Naive B cell (primary cell): ENCODE results near the gene REEP1. TPM values are rescaled to one million over a fixed set of nuclear protein-coding genes. Genes with fewer than 3 reads are reported as not detected.
"Not testable (repeated sequence)": the region's sequence is repeated elsewhere in the genome, so short reads cannot be mapped to it uniquely, and the experiment has no call there.

Experiments
- ATAC-seq, 2 donors: fragments of 150-1000 bp; cut with Tn5 transposase; 2 replicates each; pipeline ENCODE4 v1.10.0; 2021; ENCODE audit warnings: low read depth in 2 of 2, mild to moderate bottlenecking in 2 of 2, moderate library complexity in 2 of 2
- DNase-seq: peaks from one replicate; pipeline ENCODE4 v3.0.0; 2022
- H3K27ac Mint-ChIP-seq, 6 donors: one replicate each; pipeline ENCODE4 v1.8.0; 2020 to 2022; ENCODE audit warnings: mild to moderate bottlenecking in 6 of 6, mixed read lengths in 6 of 6, moderate library complexity in 5 of 6, inconsistent platforms in 2 of 6
- H3K27me3 Mint-ChIP-seq, 3 donors: one replicate each; pipeline ENCODE4 v1.8.0; 2021 to 2022; ENCODE audit warnings: mixed read lengths in 3 of 3, mild to moderate bottlenecking in 1 of 3
- H3K36me3 Mint-ChIP-seq, 2 donors: one replicate each; pipeline ENCODE4 v1.8.0; 2020 to 2022; ENCODE audit warnings: mixed read lengths in 2 of 2, inconsistent platforms in 1 of 2, mild to moderate bottlenecking in 1 of 2
- H3K4me1 Mint-ChIP-seq, 3 donors: one replicate each; pipeline ENCODE4 v1.8.0; 2020 to 2022; ENCODE audit warnings: mixed read lengths in 3 of 3, inconsistent platforms in 1 of 3, mild to moderate bottlenecking in 1 of 3, moderate library complexity in 1 of 3
- H3K4me3 Mint-ChIP-seq, 8 donors: one replicate each; pipeline ENCODE4 v1.8.0; 2020 to 2022; ENCODE audit warnings: mild to moderate bottlenecking in 8 of 8, mixed read lengths in 8 of 8, moderate library complexity in 8 of 8, inconsistent platforms in 2 of 8
- H3K9me3 Mint-ChIP-seq, 7 donors: one replicate each; pipeline ENCODE4 v1.8.0; 2020 to 2022; ENCODE audit warnings: mixed read lengths in 7 of 7, mild to moderate bottlenecking in 5 of 7, inconsistent platforms in 2 of 7, moderate library complexity in 1 of 7
- polyA plus RNA-seq, 6 donors: library from polyadenylated mRNA; unstranded; fragments of 300-500 nt; fragmentation: Illumina TruSeq; gene quantifications; one replicate each; pipeline ENCODE4 v1.2.3, GENCODE V29; 2021; ENCODE audit warnings: low read depth in 6 of 6

REEP1 gene
- polyA plus RNA-seq, 6 donors from 2014 or later, result 0.11 TPM; not detected in 5

DNA sequence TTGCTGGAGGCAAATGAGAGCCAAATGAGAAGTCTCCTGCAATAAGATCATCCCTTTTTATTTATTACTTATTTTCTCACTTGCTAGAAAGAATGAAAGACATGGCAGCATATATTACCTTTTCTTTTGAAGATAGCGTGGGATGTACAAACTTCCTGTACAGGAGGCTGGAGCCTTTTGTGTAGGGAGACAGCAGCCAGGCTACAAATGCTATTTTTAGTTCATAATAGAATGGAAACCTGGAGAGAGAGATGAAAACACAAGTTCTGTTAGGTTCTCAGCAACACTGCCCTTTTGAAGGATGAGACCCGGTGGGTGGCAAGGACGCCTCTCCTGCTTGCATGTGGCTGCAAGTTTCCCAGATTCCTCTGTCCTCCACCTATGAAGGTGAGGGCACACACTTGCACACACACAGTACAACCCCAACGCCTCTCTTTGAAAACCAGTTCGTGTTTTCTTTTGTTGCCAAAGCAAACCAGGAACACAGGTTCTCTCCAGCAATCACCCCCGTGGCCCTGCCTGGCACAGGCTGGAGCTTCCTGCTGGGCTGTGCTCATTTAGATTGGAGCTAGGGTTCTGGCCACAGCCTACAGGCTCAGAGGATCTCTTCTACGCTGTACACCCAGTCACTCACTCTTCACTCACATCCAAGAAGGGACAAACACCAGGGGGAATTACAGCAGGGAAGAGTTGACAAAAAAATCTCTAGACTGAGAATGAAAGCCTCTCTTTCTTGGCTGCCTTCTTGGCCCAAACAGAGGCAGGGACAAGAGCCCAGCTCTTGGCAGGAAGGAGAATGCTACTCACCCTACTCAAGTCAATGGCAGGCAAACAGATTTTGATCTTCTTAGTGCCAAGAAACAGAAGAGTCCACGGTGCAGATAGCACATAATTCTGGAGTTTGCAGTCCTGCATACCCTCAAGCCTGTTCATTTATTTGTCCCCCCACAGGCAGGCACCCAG lies 82.6 kb downstream of the REEP1 start:
- Mint-ChIP-seq H3K4me3 (no peak overlapping the region), H3K27ac (no peak overlapping the region), H3K36me3 (peaks cover 0 to 3% of the 10 kb centered on the region in 2 donors), H3K4me1 (no peaks in the 10 kb centered on the region), H3K27me3 (peaks cover 12 to 55% (median 18%) of the 10 kb centered on the region in 3 donors), H3K9me3 (peaks cover 0 to 2% (median 0%) of the 10 kb centered on the region in 7 donors)
- ATAC-seq, result no peak
- no peak for DNase-seq

DNA sequence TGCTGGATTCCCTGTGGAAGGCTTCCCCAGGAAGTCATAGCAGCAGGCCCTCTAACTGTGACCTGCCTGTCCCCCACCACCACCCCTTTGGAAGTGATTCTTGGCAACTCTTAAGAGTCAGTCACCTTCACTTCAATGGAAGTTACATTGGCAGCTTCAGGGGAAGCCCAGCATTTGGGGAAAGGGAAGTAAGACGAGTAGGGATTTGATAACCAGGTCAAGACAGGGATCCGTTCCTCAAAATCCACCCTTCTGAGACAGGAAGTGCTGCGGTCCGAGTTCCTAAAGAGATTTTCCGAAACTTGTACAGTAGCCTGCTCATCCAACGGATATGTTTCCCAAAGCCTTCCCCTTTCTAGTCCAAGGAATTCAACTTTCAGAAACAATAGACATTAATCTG lies 84.0 kb downstream of the REEP1 start:
- Mint-ChIP-seq H3K4me3 (no peak overlapping the region), H3K4me1 (no peaks in the 10 kb centered on the region), H3K27me3 (peaks cover 8 to 50% (median 18%) of the 10 kb centered on the region in 3 donors), H3K36me3 (no peaks in the 10 kb centered on the region), H3K9me3 (peaks cover 0 to 2% (median 0%) of the 10 kb centered on the region in 7 donors), H3K27ac (no peak overlapping the region)
- ATAC-seq (no peak), DNase-seq (no peak)

DNA sequence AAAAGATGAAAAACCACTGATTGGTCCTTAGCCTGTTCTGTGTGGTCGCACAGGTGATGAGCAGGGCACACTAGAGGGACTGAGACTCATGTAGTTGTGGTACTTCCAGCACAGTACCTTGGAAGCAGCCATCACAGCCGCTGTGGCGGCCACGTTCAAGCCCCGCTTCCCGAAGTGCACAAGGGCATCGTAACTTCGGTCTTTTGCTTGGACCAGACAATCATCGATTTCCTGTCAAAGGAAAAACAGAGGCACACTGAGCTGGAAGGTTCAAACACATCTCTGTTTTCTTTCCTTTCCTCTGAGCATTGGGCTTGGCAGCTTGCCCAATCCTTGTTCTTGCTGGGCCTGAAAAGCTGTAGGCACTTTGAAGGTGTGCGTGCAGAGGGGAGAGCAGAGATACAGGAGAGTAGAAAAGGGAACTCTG lies 85.6 kb downstream of the REEP1 start:
- no peak for ATAC-seq

DNA sequence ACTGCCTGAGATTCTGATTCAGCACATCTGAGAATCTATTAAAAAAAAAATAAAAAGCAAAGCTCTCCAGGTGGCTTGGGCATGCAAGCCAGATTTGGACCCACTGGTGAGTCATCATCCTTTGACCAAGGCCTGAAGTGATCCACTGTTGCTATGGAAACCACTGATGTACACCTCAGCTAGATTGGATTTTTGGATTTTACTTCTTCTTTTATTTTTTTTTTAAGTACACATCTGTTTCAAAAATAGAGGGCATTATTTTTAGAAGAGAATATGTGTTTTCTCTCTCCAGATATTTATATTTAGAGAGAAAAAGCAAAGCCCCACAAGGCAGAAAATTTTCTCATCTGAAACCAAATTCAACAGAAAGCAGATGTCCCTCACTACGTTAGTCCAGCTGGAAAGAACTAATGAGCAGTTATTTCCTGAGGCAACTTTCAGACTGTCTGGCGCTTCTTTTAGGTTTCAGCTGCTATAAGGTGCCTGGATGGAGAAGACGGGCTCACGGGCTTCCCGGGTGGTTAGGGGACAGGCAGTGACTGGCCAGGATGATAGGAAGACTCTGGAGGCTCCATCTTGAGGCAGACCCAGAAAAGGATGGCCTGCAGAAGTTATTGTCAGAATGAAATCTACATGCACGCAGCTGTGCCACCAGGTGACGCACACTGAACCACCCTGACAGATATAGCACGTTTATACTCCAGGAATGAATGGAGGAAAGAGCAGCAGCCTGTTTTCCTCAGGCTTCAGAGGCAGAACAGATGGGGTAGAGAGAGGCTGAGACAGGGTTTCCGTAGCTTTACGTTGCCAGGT lies 87.6 kb downstream of the REEP1 start:
- ATAC-seq (peak in 1 of 2 donors; percentile 34), DNase-seq (no peak)
- Mint-ChIP-seq H3K27me3 (peaks cover 8 to 30% (median 8%) of the 10 kb centered on the region in 3 donors), H3K9me3 (no peaks in the 10 kb centered on the region), H3K27ac (peak overlapping the region in 1 of 6 donors; percentile 26), H3K4me1 (peaks cover 0 to 7% (median under 1%) of the 10 kb centered on the region in 3 donors), H3K4me3 (no peak overlapping the region), H3K36me3 (no peaks in the 10 kb centered on the region)

More for the DNA sequence above, 85.6 kb downstream of the REEP1 start:
- DNase-seq, result no peak
- no peak overlapping the region for H3K4me3 Mint-ChIP-seq
- H3K4me1 Mint-ChIP-seq, result no peaks in the 10 kb centered on the region
- no peaks in the 10 kb centered on the region for H3K36me3 Mint-ChIP-seq
- peaks cover 8 to 41% (median 15%) of the 10 kb centered on the region in 3 donors for H3K27me3 Mint-ChIP-seq
- peaks cover 0 to 1% (median 0%) of the 10 kb centered on the region in 7 donors for H3K9me3 Mint-ChIP-seq
- peak overlapping the region in 3 of 6 donors; percentile 53 to 73 (median 62) for H3K27ac Mint-ChIP-seq

DNA sequence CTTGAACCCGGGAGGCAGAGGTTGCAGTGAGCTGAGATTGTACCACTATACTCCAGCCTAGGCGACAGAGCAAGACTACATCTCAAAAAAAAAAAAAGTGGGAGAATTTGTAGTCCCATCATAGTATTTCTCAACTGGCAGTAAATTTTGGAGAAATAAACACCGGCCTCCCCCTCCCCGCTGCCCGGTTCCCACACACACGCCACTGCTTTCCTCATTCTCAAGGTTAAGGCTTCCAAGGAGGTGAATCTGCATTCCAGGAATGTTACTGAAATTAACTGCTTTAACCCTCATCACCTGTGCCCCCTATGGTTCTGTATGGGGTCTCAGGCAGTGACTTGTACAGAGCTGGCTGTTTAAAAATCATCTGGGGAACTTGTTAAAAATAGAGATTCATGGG lies 88.2 kb downstream of the REEP1 start:
- peaks cover 5 to 14% (median 7%) of the 10 kb centered on the region in 3 donors for H3K4me1 Mint-ChIP-seq
- peaks cover 0 to 2% (median 0%) of the 10 kb centered on the region in 7 donors for H3K9me3 Mint-ChIP-seq
- DNase-seq (no peak), ATAC-seq (no peak)
- peaks cover 8 to 25% (median 8%) of the 10 kb centered on the region in 3 donors for H3K27me3 Mint-ChIP-seq
- no peaks in the 10 kb centered on the region for H3K36me3 Mint-ChIP-seq
- H3K27ac Mint-ChIP-seq, result peak overlapping the region in 1 of 6 donors; percentile 95
- H3K4me3 Mint-ChIP-seq, result no peak overlapping the region

DNA sequence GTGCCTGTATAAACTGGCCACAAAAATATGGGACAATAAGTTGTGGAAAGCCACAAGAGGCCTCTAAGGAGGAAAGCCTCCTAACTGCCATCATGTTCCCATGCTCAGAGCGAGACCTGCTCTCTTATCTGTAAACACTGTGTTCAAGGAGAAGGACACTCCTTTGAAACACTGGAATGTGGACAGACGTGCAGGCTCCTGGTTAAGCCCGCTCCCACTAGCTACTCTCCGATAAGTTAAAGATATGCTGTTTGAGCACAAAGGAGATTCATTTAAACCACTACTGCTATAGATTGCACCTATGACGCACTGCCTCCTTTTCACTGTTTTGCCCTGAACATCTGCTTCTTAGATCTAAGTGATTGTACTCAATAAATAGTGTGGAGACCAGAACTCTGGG lies 92.2 kb downstream of the REEP1 start:
- not testable (repeated sequence) for DNase-seq, H3K36me3 Mint-ChIP-seq, H3K9me3 Mint-ChIP-seq, H3K27me3 Mint-ChIP-seq, ATAC-seq
- Mint-ChIP-seq H3K4me3 (peak overlapping the region in 1 of 8 donors; percentile 81), H3K4me1 (peaks cover 35 to 52% (median 44%) of the 10 kb centered on the region in 3 donors), H3K27ac (peak overlapping the region in 1 of 6 donors; percentile 94)

DNA sequence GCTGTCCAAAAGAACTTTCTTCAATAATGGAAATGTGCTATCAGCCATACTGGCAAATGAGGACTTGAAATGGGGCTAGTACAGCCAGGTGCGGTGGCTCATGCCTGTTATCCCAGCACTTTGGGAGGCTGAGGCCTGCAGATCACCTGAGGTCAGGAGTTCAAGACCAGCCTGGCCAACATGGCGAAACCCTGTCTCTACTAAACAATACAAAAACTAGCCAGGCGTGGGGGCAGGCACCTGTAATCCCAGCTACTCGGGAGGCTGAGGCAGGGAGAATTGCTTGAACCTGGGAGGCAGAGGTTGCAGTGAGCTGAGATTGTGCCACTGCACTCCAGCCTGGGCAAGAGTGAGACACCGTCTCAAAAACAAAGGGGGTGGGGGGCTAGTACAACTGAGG lies 92.6 kb downstream of the REEP1 start:
- H3K27ac Mint-ChIP-seq, result peak overlapping the region in 1 of 6 donors; percentile 47
- peak overlapping the region in 1 of 8 donors; percentile 67 for H3K4me3 Mint-ChIP-seq
- DNase-seq, H3K9me3 Mint-ChIP-seq, H3K36me3 Mint-ChIP-seq, ATAC-seq, H3K27me3 Mint-ChIP-seq: not testable (repeated sequence)
- peaks cover 39 to 56% (median 49%) of the 10 kb centered on the region in 3 donors for H3K4me1 Mint-ChIP-seq

DNA sequence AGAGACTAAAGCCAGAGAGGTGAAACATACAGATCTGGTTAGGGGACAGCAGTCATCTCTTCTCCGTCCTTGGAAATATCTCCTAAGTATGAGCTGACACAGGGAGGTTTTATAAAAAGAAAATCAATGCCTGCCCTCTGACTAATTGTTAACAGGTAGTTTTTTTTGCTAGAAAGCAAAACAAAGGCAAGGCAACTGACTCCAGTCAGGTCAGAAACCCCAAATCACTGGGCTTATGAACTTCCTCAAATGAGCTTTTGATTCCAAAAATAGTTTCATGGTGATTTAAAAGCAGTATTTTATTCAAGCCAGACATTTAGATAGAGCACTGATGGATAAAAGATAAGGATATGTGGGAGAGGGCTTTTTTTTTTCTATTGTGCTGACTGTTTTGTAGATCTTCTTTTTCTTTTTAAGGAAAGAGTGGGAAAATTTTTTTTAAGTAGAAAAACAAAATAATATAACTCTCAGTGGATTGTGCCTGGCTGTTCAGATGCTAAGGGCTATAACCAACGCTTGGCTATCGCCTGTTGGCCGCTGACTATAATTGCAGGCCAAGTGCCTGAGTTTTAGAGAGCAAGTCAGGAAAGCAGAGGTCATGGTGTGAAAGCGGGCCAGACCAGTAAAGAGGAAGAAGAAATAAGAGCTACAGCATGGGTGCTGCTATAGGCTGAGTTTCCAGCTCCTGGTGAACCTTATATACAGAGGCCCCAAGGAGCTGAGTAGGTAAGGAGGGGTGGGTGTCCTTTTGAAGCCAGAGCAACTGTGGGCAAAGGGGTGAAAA lies 93.3 kb downstream of the REEP1 start:
- Mint-ChIP-seq H3K27ac (peak overlapping the region in 4 of 6 donors; percentile 0 to 57 (median 28)), H3K4me1 (peaks cover 40 to 63% (median 55%) of the 10 kb centered on the region in 3 donors), H3K9me3 (peaks cover 0 to 2% (median 0%) of the 10 kb centered on the region in 7 donors), H3K4me3 (peak overlapping the region in 5 of 8 donors; percentile 12 to 67 (median 38)), H3K27me3 (no peaks in the 10 kb centered on the region), H3K36me3 (no peaks in the 10 kb centered on the region)
- DNase-seq (peak; percentile 57), ATAC-seq (peak; percentile 82 to 83)

DNA sequence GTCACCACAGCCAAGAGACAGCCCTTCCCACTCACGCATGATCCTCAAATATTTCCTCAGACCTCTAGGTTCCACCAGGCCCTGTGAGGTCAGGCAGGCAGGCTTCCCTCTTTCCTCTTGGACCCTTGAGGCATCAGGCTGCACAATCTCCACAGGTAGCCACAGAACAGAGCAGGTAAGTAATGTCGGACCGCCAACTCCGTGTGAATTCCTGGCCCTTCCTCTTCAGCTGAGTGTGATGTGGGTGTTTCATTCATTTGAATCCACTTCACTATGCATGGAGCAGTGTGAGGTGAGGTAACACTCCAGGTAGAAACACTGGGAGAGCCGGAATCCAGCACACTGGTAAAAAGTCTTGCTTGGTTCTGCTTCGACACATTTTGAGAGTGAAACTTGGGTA lies 94.2 kb downstream of the REEP1 start:
- Mint-ChIP-seq H3K4me1 (peaks cover 44 to 71% (median 63%) of the 10 kb centered on the region in 3 donors), H3K36me3 (no peaks in the 10 kb centered on the region), H3K27ac (peak overlapping the region in 3 of 6 donors; percentile 57 to 90 (median 65)), H3K9me3 (peaks cover 0 to 2% (median 0%) of the 10 kb centered on the region in 7 donors), H3K27me3 (peaks cover 0 to 5% (median 0%) of the 10 kb centered on the region in 3 donors), H3K4me3 (peak overlapping the region in 2 of 8 donors; percentile 1 to 67)
- ATAC-seq, result no peak
- no peak for DNase-seq

DNA sequence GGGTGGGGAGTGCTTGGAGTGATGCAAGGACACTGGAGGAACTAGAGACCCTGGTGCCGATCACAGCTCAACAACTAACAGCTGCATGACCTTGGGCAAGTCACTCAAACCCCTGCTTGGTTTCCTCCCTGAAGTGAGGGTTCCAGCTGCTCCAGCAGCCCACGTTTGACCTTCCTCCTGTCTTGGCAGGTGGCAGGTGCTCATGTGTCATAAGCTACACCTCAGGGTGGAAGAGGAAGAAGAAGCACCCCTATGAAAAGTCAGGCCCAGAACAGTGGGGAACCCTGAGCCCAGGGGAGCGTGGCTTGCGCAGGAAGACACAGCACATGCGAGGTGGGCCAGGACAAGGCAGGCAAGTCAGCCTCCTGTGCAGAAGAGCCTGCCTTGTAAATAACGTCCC lies 95.8 kb downstream of the REEP1 start:
- Mint-ChIP-seq H3K9me3 (peaks cover 0 to 2% (median 0%) of the 10 kb centered on the region in 7 donors), H3K27me3 (peaks cover 0 to 5% (median 0%) of the 10 kb centered on the region in 3 donors), H3K4me3 (peak overlapping the region in 2 of 8 donors; percentile 27 to 35), H3K36me3 (no peaks in the 10 kb centered on the region), H3K27ac (peak overlapping the region in 3 of 6 donors; percentile 36 to 87 (median 75)), H3K4me1 (peaks cover 52 to 79% (median 70%) of the 10 kb centered on the region in 3 donors)
- ATAC-seq (no peak), DNase-seq (peak; percentile 15)

DNA sequence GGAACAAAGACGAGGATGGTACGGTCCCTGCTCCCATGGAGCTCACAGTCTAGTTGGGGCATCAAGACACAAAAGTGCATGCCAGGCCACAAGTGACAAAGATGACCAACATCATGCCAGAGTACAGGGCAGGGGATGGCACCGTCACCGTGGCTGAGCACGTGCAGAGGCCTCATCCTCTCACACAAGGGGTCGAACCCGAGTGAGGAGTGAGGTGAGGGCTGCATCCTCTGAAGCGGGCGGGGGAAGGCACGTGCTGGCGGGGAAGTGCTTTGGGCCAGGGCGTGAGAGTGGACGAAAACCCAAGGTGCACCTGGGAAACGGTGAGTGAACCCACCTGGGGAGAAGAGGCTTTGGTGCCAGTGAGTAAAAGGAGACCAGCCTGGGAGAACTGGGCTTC lies 97.2 kb downstream of the REEP1 start:
- Mint-ChIP-seq H3K27ac (peak overlapping the region in 5 of 6 donors; percentile 1 to 81 (median 16)), H3K36me3 (no peaks in the 10 kb centered on the region), H3K4me3 (no peak overlapping the region), H3K9me3 (peaks cover 0 to 4% (median 0%) of the 10 kb centered on the region in 7 donors), H3K27me3 (peaks cover 0 to 5% (median 0%) of the 10 kb centered on the region in 3 donors), H3K4me1 (peaks cover 52 to 80% (median 70%) of the 10 kb centered on the region in 3 donors)
- ATAC-seq (no peak), DNase-seq (no peak)

DNA sequence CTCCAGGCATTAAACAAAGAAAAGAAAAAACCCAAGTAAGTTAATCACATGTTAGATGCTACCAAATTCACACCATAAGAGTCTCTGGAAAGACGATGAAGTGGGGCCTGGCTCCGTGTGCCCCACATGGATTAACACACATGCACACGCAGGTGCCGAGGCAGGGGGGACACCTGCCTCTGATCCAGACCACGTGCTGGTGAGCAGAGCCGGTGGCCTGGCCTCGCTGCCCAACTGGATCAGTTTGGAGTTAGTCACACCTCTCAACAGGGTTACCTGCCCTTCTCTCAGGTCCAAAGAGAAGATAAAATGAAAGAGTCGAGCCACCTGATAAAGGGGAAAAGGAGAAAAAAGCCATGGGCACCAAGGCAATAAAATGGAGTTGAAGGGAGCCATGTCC lies 97.7 kb downstream of the REEP1 start:
- H3K27ac Mint-ChIP-seq, result peak overlapping the region; percentile 3 to 87 (median 37)
- no peak for DNase-seq
- no peaks in the 10 kb centered on the region for H3K36me3 Mint-ChIP-seq
- no peak for ATAC-seq
- peaks cover 52 to 75% (median 69%) of the 10 kb centered on the region in 3 donors for H3K4me1 Mint-ChIP-seq
- peaks cover 0 to 4% (median 0%) of the 10 kb centered on the region in 7 donors for H3K9me3 Mint-ChIP-seq
- H3K4me3 Mint-ChIP-seq, result no peak overlapping the region
- H3K27me3 Mint-ChIP-seq, result peaks cover 0 to 5% (median 0%) of the 10 kb centered on the region in 3 donors
